Activated CD4-positive, alpha-beta T cell treated with anti-CD3 and anti-CD28 coated beads, Interleukin-2, amount 10 ng/mL, durations not matched to agents 7 days and 5 days (primary cell): Measurements from ENCODE around the gene AGBL1. TPM values are rescaled to one million over a fixed set of nuclear protein-coding genes. Genes with fewer than 3 reads are reported as not detected.

Experiments used
- CTCF ChIA-PET: fragments of 350-600 bp; sonication (Branson Sonifier 250); formaldehyde crosslinking; loops from one replicate; lab custom pipeline; 2021; ENCODE audit warnings: antibody characterized with exemption; lab: Charles Lee
- POLR2A ChIA-PET: fragments of 350-600 bp; sonication (Branson Sonifier 250); formaldehyde crosslinking; loops from one replicate; lab custom pipeline; 2021; ENCODE audit warnings: antibody characterized with exemption; lab: Charles Lee
- DNase-seq: peaks from one replicate; pipeline ENCODE4 v3.0.0-alpha.2; 2020
- H3K27ac Mint-ChIP-seq: one replicate; pipeline ENCODE4 v1.8.0; 2021; ENCODE audit warnings: mild to moderate bottlenecking, moderate library complexity, mixed read lengths
- H3K27me3 Mint-ChIP-seq: one replicate; pipeline ENCODE4 v1.8.0; 2021; ENCODE audit warnings: mixed read lengths
- H3K36me3 Mint-ChIP-seq: one replicate; pipeline ENCODE4 v1.8.0; 2021; ENCODE audit warnings: low read depth, mixed read lengths
- H3K4me1 Mint-ChIP-seq: one replicate; pipeline ENCODE4 v1.8.0; 2021; ENCODE audit warnings: mixed read lengths
- H3K4me3 Mint-ChIP-seq: one replicate; pipeline ENCODE4 v1.8.0; 2021; ENCODE audit warnings: mild to moderate bottlenecking, moderate library complexity, mixed read lengths
- H3K9me3 Mint-ChIP-seq: one replicate; pipeline ENCODE4 v1.8.0; 2021; ENCODE audit warnings: mixed read lengths
- total RNA-seq, 2 experiments: library from RNA; stranded (reverse); gene quantifications; one replicate each; pipeline ENCODE4 v1.2.3, GENCODE V29; 2021

Gene AGBL1
- total RNA-seq, 2 experiments from 2014 or later, result not detected

- Mint-ChIP-seq H3K9me3 (no peaks in the 10 kb centered on the region), H3K36me3 (no peaks in the 10 kb centered on the region), H3K4me1 (peaks cover 34% of the 10 kb centered on the region), H3K4me3 (no peak overlapping the region), H3K27ac (no peak overlapping the region), H3K27me3 (peaks cover 2% of the 10 kb centered on the region)
- no peak for DNase-seq
- CTCF ChIA-PET, result interaction anchor here (1.5 to 2.0 kb wide), 2 partner anchors 9 to 10 kb away, joined by 4 to 8 read pairs; no protein-coding TSS in a partner anchor
- POLR2A ChIA-PET, result no interaction called here
Measured at GRCh38 chr15:86623236-86623635, 543.6 kb downstream of the AGBL1 start.

GRCh38 chr15:86624261-86625036 is 544.8 kb downstream of the AGBL1 start:
- H3K27me3 Mint-ChIP-seq, result peaks cover 2% of the 10 kb centered on the region
- H3K27ac Mint-ChIP-seq, result no peak overlapping the region
- H3K36me3 Mint-ChIP-seq, result no peaks in the 10 kb centered on the region
- no peak overlapping the region for H3K4me3 Mint-ChIP-seq
- CTCF ChIA-PET, result interaction anchor here (0.6 to 2.1 kb wide), 14 partner anchors 8 to 121 kb away, joined by 3 to 21 read pairs (median 3); no protein-coding TSS in a partner anchor
- H3K9me3 Mint-ChIP-seq, result no peaks in the 10 kb centered on the region
- peaks cover 32% of the 10 kb centered on the region for H3K4me1 Mint-ChIP-seq
- POLR2A ChIA-PET, result no interaction called here
- peak; percentile 60 for DNase-seq

GRCh38 chr15:86629409-86630356 is 550.0 kb downstream of the AGBL1 start:
- POLR2A ChIA-PET, result no interaction called here
- CTCF ChIA-PET, result interaction anchor here (0.9 to 1.1 kb wide), 2 partner anchors 15 to 127 kb away, joined by 3 read pairs; no protein-coding TSS in a partner anchor

GRCh38 chr15:86630946-86631345 is 551.3 kb downstream of the AGBL1 start:
- ChIA-PET CTCF (interaction anchor here (1.1 to 1.3 kb wide), 2 partner anchors 10 to 14 kb away, joined by 3 read pairs; no protein-coding TSS in a partner anchor), POLR2A (no interaction called here)
- Mint-ChIP-seq H3K36me3 (no peaks in the 10 kb centered on the region), H3K4me1 (peaks cover 3% of the 10 kb centered on the region), H3K27ac (no peak overlapping the region), H3K27me3 (no peaks in the 10 kb centered on the region), H3K4me3 (no peak overlapping the region), H3K9me3 (no peaks in the 10 kb centered on the region)
- DNase-seq, result no peak

More at GRCh38 chr15:86629409-86630356, 550.0 kb downstream of the AGBL1 start:
- H3K36me3 Mint-ChIP-seq, result no peaks in the 10 kb centered on the region
- H3K4me3 Mint-ChIP-seq, result no peak overlapping the region
- no peak for DNase-seq
- no peak overlapping the region for H3K27ac Mint-ChIP-seq
- peaks cover 9% of the 10 kb centered on the region for H3K4me1 Mint-ChIP-seq
- no peaks in the 10 kb centered on the region for H3K27me3 Mint-ChIP-seq
- H3K9me3 Mint-ChIP-seq, result no peaks in the 10 kb centered on the region

- peaks cover 6% of the 10 kb centered on the region for H3K9me3 Mint-ChIP-seq
- ChIA-PET POLR2A (no interaction called here), CTCF (interaction anchor here (0.9 to 1.1 kb wide), 2 partner anchors 10 to 16 kb away, joined by 3 read pairs; no protein-coding TSS in a partner anchor)
- H3K27ac Mint-ChIP-seq, result no peak overlapping the region
- H3K4me1 Mint-ChIP-seq, result peaks cover 3% of the 10 kb centered on the region
- no peaks in the 10 kb centered on the region for H3K27me3 Mint-ChIP-seq
- no peak for DNase-seq
- no peaks in the 10 kb centered on the region for H3K36me3 Mint-ChIP-seq
- no peak overlapping the region for H3K4me3 Mint-ChIP-seq
Measured at GRCh38 chr15:86634146-86634545, 554.5 kb downstream of the AGBL1 start.

- CTCF ChIA-PET, result interaction anchor here (0.6 kb wide), 1 partner anchor 1325 kb away, joined by 3 read pairs; no protein-coding TSS in a partner anchor
- H3K27me3 Mint-ChIP-seq, result no peaks in the 10 kb centered on the region
Measured at GRCh38 chr15:86634992-86635638, 555.4 kb downstream of the AGBL1 start.

GRCh38 chr15:86644339-86644738 is 564.7 kb downstream of the AGBL1 start:
- H3K36me3 Mint-ChIP-seq, result no peaks in the 10 kb centered on the region
- POLR2A ChIA-PET, result no interaction called here
- no peak for DNase-seq
- no peak overlapping the region for H3K4me3 Mint-ChIP-seq
- peaks cover 2% of the 10 kb centered on the region for H3K27me3 Mint-ChIP-seq
- no peaks in the 10 kb centered on the region for H3K4me1 Mint-ChIP-seq
- H3K9me3 Mint-ChIP-seq, result no peaks in the 10 kb centered on the region
- H3K27ac Mint-ChIP-seq, result no peak overlapping the region
- CTCF ChIA-PET, result interaction anchor here (0.8 to 1.0 kb wide), 2 partner anchors 10 to 14 kb away, joined by 3 read pairs; no protein-coding TSS in a partner anchor

More at GRCh38 chr15:86634992-86635638, 555.4 kb downstream of the AGBL1 start:
- Mint-ChIP-seq H3K36me3 (no peaks in the 10 kb centered on the region), H3K9me3 (peaks cover 6% of the 10 kb centered on the region), H3K27ac (no peak overlapping the region), H3K4me1 (peaks cover 3% of the 10 kb centered on the region), H3K4me3 (no peak overlapping the region)
- no peak for DNase-seq
- POLR2A ChIA-PET, result no interaction called here

GRCh38 chr15:86645925-86646500 is 566.3 kb downstream of the AGBL1 start:
- Mint-ChIP-seq H3K27ac (no peak overlapping the region), H3K4me1 (peaks cover 10% of the 10 kb centered on the region), H3K36me3 (peaks cover 2% of the 10 kb centered on the region), H3K4me3 (no peak overlapping the region), H3K9me3 (no peaks in the 10 kb centered on the region), H3K27me3 (peaks cover 2% of the 10 kb centered on the region)
- ChIA-PET CTCF (no interaction called here), POLR2A (no interaction called here)
- DNase-seq, result no peak

- Mint-ChIP-seq H3K27me3 (no peaks in the 10 kb centered on the region), H3K4me3 (no peak overlapping the region), H3K9me3 (peaks cover 4% of the 10 kb centered on the region), H3K27ac (no peak overlapping the region), H3K36me3 (peaks cover 5% of the 10 kb centered on the region), H3K4me1 (peaks cover 24% of the 10 kb centered on the region)
- DNase-seq, result no peak
- CTCF ChIA-PET, result no interaction called here
- POLR2A ChIA-PET, result no interaction called here
Measured at GRCh38 chr15:86647810-86648440, 568.3 kb downstream of the AGBL1 start.

GRCh38 chr15:86649277-86649676 is 569.6 kb downstream of the AGBL1 start:
- Mint-ChIP-seq H3K27me3 (no peaks in the 10 kb centered on the region), H3K9me3 (peaks cover 4% of the 10 kb centered on the region), H3K4me3 (no peak overlapping the region), H3K36me3 (peaks cover 9% of the 10 kb centered on the region), H3K27ac (no peak overlapping the region), H3K4me1 (peaks cover 37% of the 10 kb centered on the region)
- no peak for DNase-seq
- POLR2A ChIA-PET, result no interaction called here
- CTCF ChIA-PET, result interaction anchor here (1.2 kb wide), 1 partner anchor 15 kb away, joined by 3 read pairs; no protein-coding TSS in a partner anchor

- H3K27ac Mint-ChIP-seq, result no peak overlapping the region
- peaks cover 45% of the 10 kb centered on the region for H3K4me1 Mint-ChIP-seq
- CTCF ChIA-PET, result interaction anchor here (1.2 kb wide), 1 partner anchor 16 kb away, joined by 3 read pairs; no protein-coding TSS in a partner anchor
- H3K36me3 Mint-ChIP-seq, result peaks cover 9% of the 10 kb centered on the region
- POLR2A ChIA-PET, result no interaction called here
- H3K4me3 Mint-ChIP-seq, result no peak overlapping the region
- no peak for DNase-seq
- peaks cover 4% of the 10 kb centered on the region for H3K9me3 Mint-ChIP-seq
- no peaks in the 10 kb centered on the region for H3K27me3 Mint-ChIP-seq
Measured at GRCh38 chr15:86650094-86650493, 570.4 kb downstream of the AGBL1 start.
